ENCODE results near the gene PPHLN1.
"Not testable (repeated sequence)": the region's sequence is repeated elsewhere in the genome, so short reads cannot be mapped to it uniquely, and the experiment has no call there.

Gene PPHLN1

GRCh38 chr12:42332301-42333285 lies 6.6 kb downstream of the PPHLN1 start:
- H3K27ac ChIP-seq: no peak overlapping the region
- peak; percentile 85 for TF ChIP-seq CTCF (IDR thresholded peaks at IDR 0.05)
- no peak for TF ChIP-seq ZFX (IDR thresholded peaks at IDR 0.05; ENCODE audit: borderline replicate concordance)

GRCh38 chr12:42336286-42336685 lies 10.3 kb downstream of the PPHLN1 start:
- no peak overlapping the region for H3K27ac ChIP-seq
- TF ChIP-seq ZFX (IDR thresholded peaks at IDR 0.05; ENCODE audit: borderline replicate concordance): no peak
- no peak for TF ChIP-seq CTCF (IDR thresholded peaks at IDR 0.05)

GRCh38 chr12:42338280-42338679 lies 12.3 kb downstream of the PPHLN1 start:
- no peak overlapping the region for H3K27ac ChIP-seq
- no peak for TF ChIP-seq CTCF (IDR thresholded peaks at IDR 0.05)
- no peak for TF ChIP-seq ZFX (IDR thresholded peaks at IDR 0.05; ENCODE audit: borderline replicate concordance)

- TF ChIP-seq ZFX (IDR thresholded peaks at IDR 0.05; ENCODE audit: borderline replicate concordance) (no peak), CTCF (IDR thresholded peaks at IDR 0.05) (no peak)
- no peak overlapping the region for H3K27ac ChIP-seq
Observed at GRCh38 chr12:42342028-42342427, 16.1 kb downstream of the PPHLN1 start.

- TF ChIP-seq ZFX (IDR thresholded peaks at IDR 0.05; ENCODE audit: borderline replicate concordance) (no peak), CTCF (IDR thresholded peaks at IDR 0.05) (no peak)
Observed at GRCh38 chr12:42343721-42344120, 17.8 kb downstream of the PPHLN1 start.

GRCh38 chr12:42346403-42347002 lies 20.5 kb downstream of the PPHLN1 start:
- no peak overlapping the region for H3K27ac ChIP-seq

More at GRCh38 chr12:42343721-42344120, 17.8 kb downstream of the PPHLN1 start:
- H3K27ac ChIP-seq: no peak overlapping the region

GRCh38 chr12:42349119-42350020 lies 23.4 kb downstream of the PPHLN1 start:
- H3K27ac ChIP-seq: peak overlapping the region; percentile 49

More at GRCh38 chr12:42346403-42347002, 20.5 kb downstream of the PPHLN1 start:
- TF ChIP-seq CTCF (IDR thresholded peaks at IDR 0.05): no peak
- TF ChIP-seq ZFX (IDR thresholded peaks at IDR 0.05; ENCODE audit: borderline replicate concordance): no peak

- not testable (repeated sequence) for H3K27ac ChIP-seq
Observed at GRCh38 chr12:42350021-42350407, 24.0 kb downstream of the PPHLN1 start.

All from 22Rv1 (cell line).